CD4-positive, alpha-beta T cell treated with Interleukin-17A for 4 hours (primary cell): ENCODE data around the gene PRSS3.
A peak's percentile ranks its signal among the peaks of the same experiment; 100 is the strongest.
"Not testable (repeated sequence)": the region's sequence is repeated elsewhere in the genome, so short reads cannot be mapped to it uniquely, and the experiment has no call there.

Experiments
- DNase-seq: peaks from one replicate; pipeline ENCODE4 v3.0.0-alpha.2; 2020; ENCODE audit warnings: mixed read lengths

The PRSS3 gene

DNA sequence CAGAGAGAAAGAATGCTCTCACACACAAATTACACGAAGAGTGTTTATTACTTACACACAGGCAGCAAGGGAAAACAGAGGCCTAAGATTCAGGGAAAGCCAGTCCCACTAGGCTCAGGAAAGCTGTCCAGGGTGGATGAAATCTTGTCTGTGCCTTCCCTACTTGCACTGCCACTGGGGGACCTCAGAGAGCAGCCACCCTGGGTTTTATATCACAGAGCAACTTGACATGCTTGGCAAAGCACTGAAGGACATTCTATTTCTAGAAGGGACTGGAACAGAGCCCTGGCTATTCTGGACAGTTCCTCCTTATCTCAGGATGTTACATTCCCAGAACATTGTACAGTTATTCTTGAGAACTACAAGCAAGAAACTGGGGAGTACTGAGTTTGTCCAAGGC lies 7.5 kb upstream of the PRSS3 start:
- no peak for DNase-seq

- not testable (repeated sequence) for DNase-seq
Observed at GRCh38 chr9:33789429-33789828, 5.9 kb upstream of the PRSS3 start.

DNA sequence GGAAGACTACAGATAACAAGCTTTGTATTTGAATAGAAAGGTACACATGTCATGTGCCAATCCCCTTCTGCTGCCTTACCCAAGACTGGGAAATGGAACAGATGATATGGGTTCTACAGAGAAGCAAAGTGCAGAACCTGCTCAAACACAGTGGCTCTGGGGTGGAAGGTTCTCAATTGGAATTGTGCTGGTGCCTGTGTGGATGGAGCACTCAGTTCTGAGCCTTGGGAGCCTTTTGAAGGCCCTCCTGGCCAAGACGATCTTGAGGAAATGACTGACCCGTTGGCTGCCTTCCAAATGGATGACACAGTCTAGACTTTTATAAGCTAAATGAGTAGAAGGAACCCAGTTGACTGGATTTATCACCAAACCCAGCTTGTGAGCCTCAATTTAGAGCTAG lies 4.2 kb upstream of the PRSS3 start:
- no peak for DNase-seq

- not testable (repeated sequence) for DNase-seq
Observed at GRCh38 chr9:33793496-33793895, 1.9 kb upstream of the PRSS3 start.

DNA sequence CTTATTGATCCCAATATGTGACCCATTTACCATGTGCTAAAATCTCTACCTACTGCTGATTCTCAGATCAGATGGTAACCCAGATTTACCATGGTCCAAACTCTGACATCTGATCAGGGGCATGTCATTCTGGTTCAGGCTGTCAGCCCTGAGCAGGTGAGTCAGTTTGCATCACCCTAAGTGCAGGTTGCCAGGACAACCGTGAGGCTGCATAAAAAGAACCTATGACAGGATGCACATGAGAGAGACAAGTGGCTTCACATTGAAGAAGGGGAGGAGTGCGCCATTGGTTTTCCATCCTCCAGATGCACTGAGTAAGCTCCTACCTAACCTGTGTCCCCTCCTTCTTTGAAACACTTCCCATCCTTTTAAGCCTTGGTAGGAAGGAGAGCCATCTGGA lies 801 bp upstream of the PRSS3 start:
- no peak for DNase-seq

DNA sequence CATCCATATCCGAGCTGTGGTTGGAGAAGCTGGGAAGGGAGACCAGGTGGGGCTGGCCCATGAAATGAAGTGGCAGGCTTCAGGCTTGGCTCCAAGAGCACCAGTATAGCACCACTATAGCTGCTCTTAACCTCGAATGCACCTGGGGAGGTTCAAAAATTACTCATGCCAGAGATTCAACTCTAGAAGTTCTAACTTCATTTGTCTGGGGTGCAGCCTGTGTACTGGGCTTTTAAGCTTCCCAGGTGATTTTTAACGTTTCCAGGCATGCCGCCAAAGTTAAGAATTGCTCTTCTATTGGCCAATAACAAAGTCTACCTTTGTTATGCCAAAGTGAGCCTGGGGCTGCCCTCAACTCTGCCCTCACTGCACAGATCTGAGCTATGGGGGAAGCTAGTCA lies 458 bp downstream of the PRSS3 start:
- DNase-seq: no peak

- DNase-seq: not testable (repeated sequence)
Observed at GRCh38 chr9:33796679-33797078, 1.3 kb downstream of the PRSS3 start.

DNA sequence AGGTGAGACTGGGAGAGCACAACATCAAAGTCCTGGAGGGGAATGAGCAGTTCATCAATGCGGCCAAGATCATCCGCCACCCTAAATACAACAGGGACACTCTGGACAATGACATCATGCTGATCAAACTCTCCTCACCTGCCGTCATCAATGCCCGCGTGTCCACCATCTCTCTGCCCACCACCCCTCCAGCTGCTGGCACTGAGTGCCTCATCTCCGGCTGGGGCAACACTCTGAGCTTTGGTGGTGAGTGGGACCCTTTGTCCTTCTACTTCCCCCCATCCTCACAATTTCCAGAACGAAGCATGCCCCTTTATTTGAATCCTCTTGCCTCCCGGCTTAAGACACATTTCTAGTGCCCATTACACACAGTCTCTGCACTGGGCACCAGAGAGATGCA lies 2.5 kb downstream of the PRSS3 start:
- DNase-seq: no peak

- no peak for DNase-seq
Observed at GRCh38 chr9:33798545-33798944, 3.2 kb downstream of the PRSS3 start.

- no peak for DNase-seq
Observed at GRCh38 chr9:33799928-33800704, 4.8 kb downstream of the PRSS3 start.

GRCh38 chr9:33800886-33801285 lies 5.5 kb downstream of the PRSS3 start:
- no peak for DNase-seq

- not testable (repeated sequence) for DNase-seq
Observed at GRCh38 chr9:33801943-33802500, 6.7 kb downstream of the PRSS3 start.

DNA sequence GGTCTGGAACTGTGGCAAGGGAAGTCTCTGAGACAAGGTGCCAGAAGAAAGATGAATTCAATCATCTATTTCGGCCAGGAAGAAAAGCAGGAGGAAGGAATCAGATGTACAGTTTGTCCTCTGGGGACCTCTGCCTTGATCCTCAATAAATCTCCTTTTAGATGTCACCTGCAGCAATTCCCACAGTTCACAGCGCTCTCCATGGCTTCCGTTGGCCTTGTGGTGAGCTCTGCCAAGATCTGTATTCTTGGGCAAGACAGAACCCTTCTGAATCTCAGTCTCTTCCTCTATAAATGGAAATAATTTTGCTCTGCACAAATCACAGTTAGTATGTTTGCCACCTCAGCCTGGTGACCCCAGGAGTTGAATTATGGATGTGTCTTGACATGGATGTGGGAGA lies 8.8 kb downstream of the PRSS3 start:
- DNase-seq: not testable (repeated sequence)

GRCh38 chr9:33807156-33807555 lies 11.8 kb downstream of the PRSS3 start:
- DNase-seq: not testable (repeated sequence)

- DNase-seq: not testable (repeated sequence)
Observed at GRCh38 chr9:33808979-33809322, 13.6 kb downstream of the PRSS3 start.

- DNase-seq: no peak
Observed at GRCh38 chr9:33809506-33809905, 14.1 kb downstream of the PRSS3 start.

GRCh38 chr9:33813712-33814641 lies 18.6 kb downstream of the PRSS3 start:
- peak; percentile 27 for DNase-seq

- DNase-seq: no peak
Observed at GRCh38 chr9:33815781-33816180, 20.4 kb downstream of the PRSS3 start.

GRCh38 chr9:33816327-33817252 lies 21.2 kb downstream of the PRSS3 start, which contains the start of gene UBE2R2:
Gene UBE2R2 (plus strand): TSS chr9:33817160. CDS start chr9:33817758, 598 bp downstream.
- DNase-seq: peak; percentile 99

DNA sequence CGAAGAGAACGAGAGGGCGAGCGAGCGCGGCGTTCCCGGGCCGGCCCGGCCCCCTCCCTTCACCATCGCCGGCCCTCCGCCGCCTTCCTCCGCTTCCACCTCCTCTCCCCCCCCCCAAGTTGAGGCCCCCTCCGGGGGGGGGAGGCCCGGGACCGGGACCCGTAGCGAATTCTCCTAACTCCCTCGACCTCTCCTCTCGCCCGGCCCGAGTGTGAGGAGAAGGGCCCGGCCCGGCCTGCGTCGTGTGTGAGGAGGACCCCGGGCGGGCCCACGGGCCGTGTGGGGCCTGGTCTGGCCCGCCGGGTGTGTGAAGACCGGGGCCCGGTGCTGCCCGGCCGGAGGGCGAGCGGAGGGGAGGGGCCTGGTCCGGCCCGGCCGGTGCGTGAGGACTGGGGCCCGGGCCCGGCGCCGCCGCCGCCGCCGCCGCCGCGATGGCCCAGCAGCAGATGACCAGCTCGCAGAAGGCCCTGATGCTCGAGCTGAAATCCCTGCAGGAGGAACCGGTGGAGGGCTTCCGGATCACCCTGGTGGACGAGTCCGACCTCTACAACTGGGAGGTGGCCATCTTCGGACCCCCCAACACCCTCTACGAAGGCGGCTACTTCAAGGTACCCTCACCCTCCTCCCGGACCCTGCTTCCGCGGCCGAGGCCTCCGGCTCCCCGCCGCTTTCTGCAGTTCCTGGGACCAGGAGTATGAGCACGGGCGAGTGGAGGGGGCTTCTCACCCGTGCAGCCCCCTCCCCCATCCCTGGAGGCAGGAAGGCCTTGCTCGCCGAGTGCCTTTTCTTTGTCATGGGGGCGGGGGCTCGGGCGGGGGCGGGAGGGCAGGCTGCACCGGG lies 22.2 kb downstream of the PRSS3 start:
- peak; percentile 72 for DNase-seq

DNA sequence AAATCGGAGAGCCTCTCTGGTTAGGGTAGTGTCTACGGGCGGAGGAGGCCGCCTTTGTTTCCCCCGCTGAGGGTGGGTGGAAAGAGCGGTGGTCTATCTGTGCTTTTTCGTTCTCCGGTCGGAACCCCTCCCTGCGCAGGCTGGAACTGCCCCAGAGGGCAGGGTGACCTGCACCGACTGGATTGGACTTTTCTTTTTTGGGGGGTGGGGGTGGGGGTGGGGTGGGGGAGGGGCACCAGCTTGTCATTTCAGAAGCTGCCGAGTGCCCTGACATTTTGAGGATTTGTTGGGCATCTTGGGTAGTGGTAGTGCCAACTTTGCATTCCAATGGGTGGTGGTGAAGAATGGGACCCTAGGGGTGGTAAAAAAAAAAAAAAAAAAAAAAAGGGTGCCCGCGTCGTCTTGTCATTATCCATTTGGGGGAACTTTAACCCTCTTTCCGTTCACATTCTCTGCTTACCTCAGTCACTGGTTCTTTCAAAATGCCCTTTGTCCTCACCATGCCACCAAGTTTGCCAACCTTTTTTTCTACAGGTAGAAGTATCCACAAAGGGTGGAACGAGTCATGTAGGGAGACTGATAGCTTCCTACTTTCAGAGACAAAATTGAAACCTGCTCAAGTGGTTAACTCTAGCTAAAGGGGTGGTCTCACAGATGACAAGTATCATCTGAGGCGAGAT lies 22.9 kb downstream of the PRSS3 start:
- DNase-seq: no peak
